ENCODE results near the gene ADAD1. TPM values are rescaled to one million over a fixed set of nuclear protein-coding genes. Genes with fewer than 3 reads are reported as not detected.

Gene ADAD1
- total and polyA plus RNA-seq, 2 of the 4 experiments (the other 2 are of a cell fraction): not detected

DNA sequence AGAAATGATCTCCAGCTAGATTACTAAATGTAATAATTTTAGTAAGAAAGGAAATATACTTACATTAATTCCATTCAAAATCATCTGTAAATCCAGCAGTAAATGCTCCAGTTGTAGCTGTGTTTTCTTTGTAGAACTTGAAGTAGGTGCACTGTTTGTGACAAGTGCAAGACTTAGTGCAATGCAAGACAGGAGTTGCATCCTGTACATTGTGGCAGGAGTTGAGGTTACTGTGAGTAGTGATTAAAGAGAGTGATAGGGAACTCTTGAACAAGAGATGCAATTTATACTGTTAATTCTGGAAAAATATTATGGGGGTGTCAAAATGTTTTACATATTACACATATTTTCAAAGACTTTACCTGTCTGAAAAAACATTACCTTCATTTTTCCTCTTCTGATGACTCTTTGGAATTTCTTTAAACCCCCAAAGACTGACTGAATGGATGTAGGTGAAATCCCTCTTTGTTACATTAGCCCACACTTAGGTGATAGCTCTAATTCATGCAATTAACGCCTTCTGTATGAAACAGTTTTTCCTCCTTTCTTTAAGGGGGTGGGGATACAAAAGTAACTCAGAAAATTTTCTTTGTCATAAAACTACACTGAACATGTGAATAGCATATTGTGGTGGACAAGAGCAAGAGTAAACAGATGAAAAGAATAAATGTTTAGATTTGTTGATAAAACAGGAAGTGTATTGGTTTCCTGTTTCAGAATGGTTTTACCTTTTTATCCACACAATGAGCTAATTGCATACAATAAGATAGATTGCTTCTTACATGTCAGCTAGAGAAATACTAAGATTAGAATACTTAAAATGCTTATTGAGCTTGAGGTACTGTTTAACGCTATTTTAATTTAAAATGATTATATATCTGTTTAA, 77.7 kb downstream of the ADAD1 start, which contains the start of gene IL2 (continued):
- no peak for TF ChIP-seq RAD21 (IDR thresholded peaks at IDR 0.05; ENCODE audit: low read length)

DNA sequence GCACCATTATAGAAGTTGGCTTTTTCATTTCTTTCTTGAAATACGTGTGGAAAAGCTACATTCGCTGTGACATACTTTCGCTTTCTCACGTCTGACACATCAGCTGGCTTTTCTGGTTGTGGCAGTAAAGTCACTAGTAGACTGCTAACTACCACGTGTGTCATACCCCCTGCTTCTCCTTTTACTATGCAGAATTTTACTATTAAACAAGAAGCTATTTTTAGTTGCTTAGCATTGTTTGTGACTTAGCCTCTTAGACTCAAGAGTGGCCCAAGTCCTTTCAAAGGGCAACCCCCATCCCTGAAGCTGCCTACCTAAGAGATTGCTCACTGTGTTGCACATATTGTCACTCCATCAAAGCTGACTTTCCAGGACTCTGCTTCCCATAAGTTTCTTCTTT, 79.8 kb downstream of the ADAD1 start:
- Histone ChIP-seq H3K4me2 (ENCODE audit: low read depth, low read length) (peak overlapping the region; percentile 82), H4K8ac (ENCODE audit: low read depth in 2 of 2, low read length in 2 of 2) (no peak overlapping the region), H4K5ac (ENCODE audit: low read depth, low read length) (no peak overlapping the region), H3K9me1 (ENCODE audit: insufficient read depth, low read length) (no peaks in the 10 kb centered on the region), H2BK5ac (ENCODE audit: low read depth, low read length, poor library complexity, severe bottlenecking) (no peak overlapping the region), H3K9ac (ENCODE audit: low read depth, low read length) (no peak overlapping the region), H3K79me1 (ENCODE audit: low read depth in 1 of 2, low read length in 2 of 2) (no peaks in the 10 kb centered on the region), H3K18ac (ENCODE audit: low read depth, low read length) (no peak overlapping the region; the same call in 1 of the 2 replicates), H3K36me3 (ENCODE audit: control insufficient read depth, insufficient read depth, low read length) (no peaks in the 10 kb centered on the region), H2AFZ (replicated peaks; ENCODE audit: low read length, poor library complexity) (peak overlapping the region; percentile 28), H4K20me1 (ENCODE audit: insufficient read depth, low read length) (no peaks in the 10 kb centered on the region), H2BK20ac (ENCODE audit: low read depth, low read length) (no peak overlapping the region), H3K4me3 (ENCODE audit: insufficient read depth, low read depth, low read length) (peak overlapping the region; percentile 27; the same call in 1 of the 2 replicates), H2BK15ac (ENCODE audit: low read depth, low read length) (no peak overlapping the region), H3K14ac (replicated peaks; ENCODE audit: low read depth, low read length) (no peak overlapping the region), H2AK5ac (ENCODE audit: low read depth, low read length) (no peak overlapping the region), H3K27ac (ENCODE audit: insufficient read depth, low read length) (no peak overlapping the region), H3K23ac (ENCODE audit: low read depth, low read length) (no peak overlapping the region), H4K91ac (ENCODE audit: insufficient read depth, low read depth, low read length) (no peak overlapping the region), H3K4me1 (ENCODE audit: control insufficient read depth, insufficient read depth, low read length) (peaks cover 2% of the 10 kb centered on the region; the same call in 1 of the 2 replicates), H3K4ac (ENCODE audit: low read depth, low read length) (no peak overlapping the region), H3K56ac (ENCODE audit: extremely low read depth, insufficient read depth, low read length) (no peak overlapping the region), H3K9me3 (ENCODE audit: control insufficient read depth, insufficient read depth, low read length) (no peaks in the 10 kb centered on the region), H2AK9ac (replicated peaks; ENCODE audit: low read depth, low read length, poor library complexity) (no peak overlapping the region), H3K27me3 (ENCODE audit: control insufficient read depth, insufficient read depth, low read length) (no peaks in the 10 kb centered on the region), H2BK120ac (ENCODE audit: low read depth, low read length) (no peak overlapping the region)
- ATAC-seq (ENCODE audit: low read depth): no peak; the same call in 1 of the 2 replicates
- in situ Hi-C loops (cut with MboI; ENCODE audit: low sequenced_read_pairs) (no loop called here), dilution Hi-C loops (cut with HindIII; ENCODE audit: low sequenced_read_pairs, unreplicated experiment) (no loop called here), intact Hi-C loops (cut with micrococcal nuclease) (loop anchor here (10.0 kb wide), 1 partner anchor 554 kb away; no protein-coding TSS in a partner anchor)
- TF ChIP-seq MAFK (IDR thresholded peaks at IDR 0.05; ENCODE audit: low read depth, low read length): no peak
- TF ChIP-seq RCOR1 (IDR thresholded peaks at IDR 0.05; ENCODE audit: insufficient replicate concordance, low read length): no peak
- TF ChIP-seq RFX5 (IDR thresholded peaks at IDR 0.05; ENCODE audit: low read depth, low read length): no peak
- no peak for TF ChIP-seq CHD1 (IDR thresholded peaks at IDR 0.05; ENCODE audit: low read depth, low read length)
- no peak for TF ChIP-seq FOS (IDR thresholded peaks at IDR 0.05; ENCODE audit: low read depth, low read length)
- no peak for TF ChIP-seq MXI1 (IDR thresholded peaks at IDR 0.05; ENCODE audit: borderline replicate concordance, low read depth, low read length)
- TF ChIP-seq, protein P1, sequence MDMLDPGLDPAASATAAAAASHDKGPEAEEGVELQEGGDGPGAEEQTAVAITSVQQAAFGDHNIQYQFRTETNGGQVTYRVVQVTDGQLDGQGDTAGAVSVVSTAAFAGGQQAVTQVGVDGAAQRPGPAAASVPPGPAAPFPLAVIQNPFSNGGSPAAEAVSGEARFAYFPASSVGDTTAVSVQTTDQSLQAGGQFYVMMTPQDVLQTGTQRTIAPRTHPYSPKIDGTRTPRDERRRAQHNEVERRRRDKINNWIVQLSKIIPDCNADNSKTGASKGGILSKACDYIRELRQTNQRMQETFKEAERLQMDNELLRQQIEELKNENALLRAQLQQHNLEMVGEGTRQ (IDR thresholded peaks at IDR 0.05; ENCODE audit: low read depth, low read length): no peak
- TF ChIP-seq POLR2A (IDR thresholded peaks at IDR 0.05; ENCODE audit: low read depth, low read length): no peak
- no peak for TF ChIP-seq MAZ (IDR thresholded peaks at IDR 0.05; ENCODE audit: borderline replicate concordance, low read depth, low read length)
- ChIA-PET CTCF (interaction anchor here (0.6 kb wide), 1 partner anchor 21 kb away, joined by 3 read pairs; no protein-coding TSS in a partner anchor), POLR2A (ENCODE audit: unreplicated experiment) (no interaction called here)
- BruUV-seq (replicated peaks): no TSS peak
- DNase-seq: peak; percentile 17
- WGBS, 2 experiments (ENCODE audit: extremely low coverage in 2 of 2, insufficient read length in 1 of 2): no CpG with 5 or more reads among the region's 5 CpGs
